Renal cortex interstitium (tissue), 3 donors: ENCODE measurements around the gene TSBP1. TPM values are rescaled to one million over a fixed set of nuclear protein-coding genes. Genes with fewer than 3 reads are reported as not detected.

ENCODE experiments used
- polyA plus RNA-seq, 3 donors: library from polyadenylated mRNA; unstranded; fragments of 120-200 nt; gene quantifications; one replicate each; pipeline ENCODE4 v1.2.1, GENCODE V29; 2013; ENCODE audit not compliant: insufficient read length in 3 of 3

Gene TSBP1
- polyA plus RNA-seq, 3 donors, result 0.13 to 0.34 (median 0.20) TPM

Other genes starting within 250 kb of the TSBP1 start
- gene ATF6B, start 243.7 kb downstream of the TSBP1 start, polyA plus RNA-seq, result 100 to 1,000 TPM in 1 of 3 donors, 10 to 100 TPM in 2; 87.2 to 104 (median 92.0) TPM
- 1 to 10 TPM; 7.1 to 9.0 (median 8.7) TPM for gene FKBPL, start 241.6 kb downstream of the TSBP1 start, polyA plus RNA-seq
- gene PRRT1, start 220.0 kb downstream of the TSBP1 start, polyA plus RNA-seq, result 1 to 10 TPM; 2.4 to 4.2 (median 2.6) TPM
- 10 to 100 TPM; 30.5 to 48.4 (median 33.4) TPM for gene PPT2, start 217.8 kb downstream of the TSBP1 start, polyA plus RNA-seq
- gene EGFL8, start 207.3 kb downstream of the TSBP1 start, polyA plus RNA-seq, result 10 to 100 TPM; 24.0 to 44.4 (median 24.3) TPM
- gene AGPAT1, start 195.8 kb downstream of the TSBP1 start, polyA plus RNA-seq, result 100 to 1,000 TPM in 2 of 3 donors, 10 to 100 TPM in 1; 94.6 to 109 (median 102) TPM
- 100 to 1,000 TPM in 2 of 3 donors, 10 to 100 TPM in 1; 91.6 to 107 (median 104) TPM for gene RNF5, start 193.5 kb downstream of the TSBP1 start, polyA plus RNA-seq
- 10 to 100 TPM; 23.8 to 25.3 (median 24.9) TPM for gene AGER, start 187.7 kb downstream of the TSBP1 start, polyA plus RNA-seq
- 100 to 1,000 TPM; 173 to 193 (median 191) TPM for gene PBX2, start 181.7 kb downstream of the TSBP1 start, polyA plus RNA-seq
- gene GPSM3, start 179.3 kb downstream of the TSBP1 start, polyA plus RNA-seq, result 10 to 100 TPM in 1 of 3 donors, 1 to 10 TPM in 2; 9.4 to 13.1 (median 9.9) TPM
- gene NOTCH4, start 147.8 kb downstream of the TSBP1 start, polyA plus RNA-seq, result 10 to 100 TPM; 17.2 to 26.3 (median 19.9) TPM
- 1 to 10 TPM; 1.0 to 1.9 (median 1.3) TPM for gene BTNL2, start 35.3 kb upstream of the TSBP1 start, polyA plus RNA-seq
- gene HLA-DRA, start 68.0 kb upstream of the TSBP1 start, polyA plus RNA-seq, result 10 to 100 TPM; 54.9 to 97.8 (median 56.4) TPM
- gene HLA-DRB5, start 158.4 kb upstream of the TSBP1 start, polyA plus RNA-seq, result 10 to 100 TPM in 2 of 3 donors, 1 to 10 TPM in 1; 2.0 to 26.9 (median 13.3) TPM
- gene HLA-DRB1, start 217.9 kb upstream of the TSBP1 start, polyA plus RNA-seq, result 10 to 100 TPM; 23.4 to 61.1 (median 49.0) TPM